CD4-positive, alpha-beta T cell treated with Interleukin-2 at 100 ng/mL for 4 hours (primary cell): ENCODE measurements around the gene SMG6.
"Not testable (repeated sequence)": the region's sequence is repeated elsewhere in the genome, so short reads cannot be mapped to it uniquely, and the experiment has no call there.

Source experiments
- DNase-seq: peaks from one replicate; pipeline ENCODE4 v3.0.0-alpha.2; 2020; ENCODE audit warnings: low spot score

Gene SMG6

GRCh38 chr17:2263183-2264066 lies 40.2 kb downstream of the SMG6 start:
- DNase-seq = no peak

- no peak for DNase-seq
These were observed 41.4 kb downstream of the SMG6 start for GRCh38 chr17:2262135-2262587.

- peak; percentile 54 for DNase-seq
These were observed 43.6 kb downstream of the SMG6 start for GRCh38 chr17:2259769-2260536.

DNA sequence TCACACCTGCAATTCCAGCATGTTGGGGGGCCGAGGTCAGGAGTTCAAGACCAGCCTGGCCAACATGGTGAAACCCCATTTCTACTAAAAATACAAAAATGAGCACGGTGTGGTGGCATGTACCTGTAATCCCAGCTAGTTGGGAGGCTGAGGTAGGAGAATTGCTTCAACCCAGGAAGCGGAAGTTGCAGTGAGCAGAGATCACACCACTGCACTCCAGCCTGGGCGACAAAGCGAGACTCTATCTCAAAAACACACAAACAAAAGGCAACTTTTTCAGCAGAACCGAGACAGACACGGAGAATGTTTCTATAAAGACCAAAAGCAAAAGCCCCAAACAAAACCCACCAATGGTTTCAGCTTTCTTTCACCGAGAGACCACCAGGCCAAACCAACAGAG lies 44.8 kb downstream of the SMG6 start:
- not testable (repeated sequence) for DNase-seq

DNA sequence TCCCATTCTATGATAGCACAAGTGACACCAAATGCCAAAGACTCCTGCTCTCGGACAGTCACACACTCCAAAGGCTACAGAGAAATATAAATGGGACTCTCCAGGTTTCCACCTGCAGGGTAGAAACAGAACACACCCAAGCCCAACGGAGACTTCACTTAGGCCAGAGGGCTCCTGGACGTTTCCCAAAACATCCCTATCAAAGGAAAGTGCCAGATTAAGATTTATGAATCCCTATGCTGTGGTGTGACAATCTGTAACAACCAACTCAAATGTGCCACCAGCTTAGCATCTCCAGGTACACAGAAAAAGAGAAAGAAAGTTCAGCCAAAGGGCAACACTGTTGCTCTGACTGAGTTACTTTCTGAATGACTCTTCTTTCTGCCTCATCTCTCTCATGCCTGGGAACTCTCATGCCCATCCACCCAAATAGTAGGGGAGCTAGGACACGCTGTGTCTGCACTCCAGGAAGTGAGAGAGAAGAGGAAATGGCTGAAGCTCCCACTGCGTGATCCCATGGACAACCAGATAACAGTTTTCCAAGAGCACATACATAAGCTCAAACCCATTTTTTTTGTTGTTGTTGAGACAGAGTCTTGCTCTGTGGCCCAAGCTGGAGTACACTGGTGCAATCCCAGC lies 49.7 kb downstream of the SMG6 start:
- DNase-seq = no peak

DNA sequence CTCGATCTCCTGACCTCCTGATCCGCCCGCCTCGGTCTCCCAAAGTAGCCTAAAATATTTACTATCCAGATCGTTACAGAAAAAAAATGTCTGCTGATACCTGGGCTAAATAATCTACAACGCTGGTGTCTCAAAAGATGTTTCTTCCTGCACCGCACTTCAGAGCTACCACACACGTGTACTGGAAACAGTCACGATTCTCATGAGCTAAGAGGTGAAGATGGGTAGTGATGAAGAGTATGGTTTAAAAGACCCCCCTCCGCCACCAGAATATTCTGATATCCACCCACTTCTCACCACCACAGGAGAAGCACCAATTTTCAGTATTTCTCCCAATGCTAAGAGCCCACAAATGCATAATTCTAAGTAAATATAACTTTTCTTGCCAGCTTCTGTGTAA lies 50.2 kb downstream of the SMG6 start:
- no peak for DNase-seq

DNA sequence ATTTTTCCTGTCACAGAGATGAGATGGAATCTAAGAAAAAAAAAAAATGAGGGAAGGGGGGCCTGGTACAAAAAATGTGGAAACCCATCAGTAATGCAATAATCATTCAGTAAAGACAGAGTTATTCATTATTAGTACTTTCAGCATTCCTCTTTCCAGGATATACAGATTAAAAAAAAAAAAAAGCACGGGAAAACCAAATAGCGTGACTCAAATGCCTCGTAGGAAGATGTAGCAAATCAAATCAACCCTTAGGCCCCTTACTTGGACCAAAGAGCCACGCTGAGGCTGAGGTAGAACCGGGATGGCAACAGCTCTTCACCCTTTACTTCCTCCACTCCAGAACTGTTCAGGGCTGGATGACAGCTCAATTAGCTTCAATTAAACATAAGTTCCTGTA lies 52.5 kb downstream of the SMG6 start:
- no peak for DNase-seq

DNA sequence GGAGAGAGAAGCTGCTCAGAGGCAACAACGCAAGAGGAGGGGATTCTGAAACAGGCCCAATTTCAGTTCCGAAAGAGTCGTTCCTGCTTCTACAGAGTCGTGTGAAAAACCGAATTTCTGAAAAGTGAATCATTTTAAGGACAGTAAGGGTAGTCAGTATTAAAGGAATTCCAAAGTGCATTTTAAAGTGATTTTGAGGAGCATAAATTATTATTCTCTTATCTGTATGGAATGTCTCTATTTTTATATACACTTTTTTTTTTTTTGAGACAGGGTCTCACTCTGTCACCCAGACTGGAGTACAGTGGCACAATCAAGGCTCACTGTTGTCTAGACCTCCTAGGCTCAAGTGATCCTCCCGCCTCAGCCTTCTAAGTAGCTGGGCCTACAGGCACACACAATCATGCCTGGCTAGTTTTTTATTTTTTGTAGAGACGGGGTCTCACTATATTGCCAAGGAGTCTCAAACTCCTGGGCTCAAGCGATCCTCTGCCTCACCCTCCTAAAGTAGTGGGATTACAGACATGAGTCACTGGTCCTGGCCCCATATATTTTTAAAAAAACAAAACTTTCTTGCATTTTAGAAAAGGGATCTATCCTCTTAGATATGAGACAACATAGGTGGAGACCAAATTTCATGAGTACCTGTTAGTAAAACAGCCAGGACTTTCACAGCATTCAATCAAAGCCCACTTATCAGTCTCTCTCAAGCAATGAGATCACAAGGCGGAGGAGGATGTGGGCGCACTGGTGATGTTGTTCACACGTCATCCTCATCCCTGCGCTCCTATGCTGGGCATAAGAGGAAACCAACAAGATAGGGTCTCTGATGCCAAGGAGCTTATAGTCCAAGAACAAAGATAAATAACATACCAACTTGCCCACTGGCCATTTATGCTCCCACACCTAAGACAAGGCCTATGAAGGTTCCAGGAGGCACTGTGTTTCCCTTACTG lies 53.2 kb downstream of the SMG6 start:
- peak; percentile 11 for DNase-seq

GRCh38 chr17:2247005-2247404 lies 56.6 kb downstream of the SMG6 start:
- no peak for DNase-seq

- DNase-seq = peak; percentile 84
These were observed 58.8 kb downstream of the SMG6 start for GRCh38 chr17:2244545-2245525.

- no peak for DNase-seq
These were observed 59.6 kb downstream of the SMG6 start for GRCh38 chr17:2243953-2244352.

- DNase-seq = no peak
These were observed 61.8 kb downstream of the SMG6 start for GRCh38 chr17:2241823-2242222.

DNA sequence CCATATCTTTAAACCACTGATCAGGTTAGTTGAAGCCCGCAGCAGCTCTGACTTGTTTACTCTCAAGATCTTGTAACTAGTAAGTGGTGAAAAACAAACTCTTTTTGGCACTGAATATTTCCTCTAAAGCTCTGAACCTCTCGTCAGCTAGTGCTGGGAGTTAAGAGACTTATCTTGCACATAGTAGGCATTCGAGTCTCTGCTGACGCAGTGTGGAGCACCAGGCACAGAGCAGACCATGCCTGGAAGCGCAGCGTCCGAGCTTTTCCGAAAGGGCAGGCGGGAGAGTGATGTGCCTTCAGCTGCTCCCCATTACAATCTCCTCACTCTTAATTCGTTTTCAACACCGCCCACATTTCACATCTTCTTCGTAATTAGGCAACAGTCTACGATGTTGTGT lies 63.0 kb downstream of the SMG6 start:
- no peak for DNase-seq

GRCh38 chr17:2239882-2240430 lies 63.6 kb downstream of the SMG6 start:
- peak; percentile 52 for DNase-seq

DNA sequence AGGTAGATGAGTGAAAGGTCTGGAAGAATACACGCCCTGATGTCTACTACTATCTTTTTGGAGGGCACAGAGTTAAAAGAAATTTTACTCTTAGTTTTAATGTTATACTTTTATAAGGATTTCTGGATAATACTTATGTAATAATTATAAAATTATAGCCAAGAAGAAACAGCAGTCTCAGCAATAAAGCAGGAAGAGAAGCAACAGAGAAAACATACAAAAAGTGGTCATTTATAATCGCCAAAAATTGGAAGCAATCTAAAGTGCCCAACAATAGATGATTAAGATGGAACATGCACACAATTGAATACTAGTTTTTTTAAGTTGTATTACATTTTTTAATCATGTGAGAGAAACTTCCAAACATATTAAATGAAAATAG lies 64.4 kb downstream of the SMG6 start:
- DNase-seq = no peak

DNA sequence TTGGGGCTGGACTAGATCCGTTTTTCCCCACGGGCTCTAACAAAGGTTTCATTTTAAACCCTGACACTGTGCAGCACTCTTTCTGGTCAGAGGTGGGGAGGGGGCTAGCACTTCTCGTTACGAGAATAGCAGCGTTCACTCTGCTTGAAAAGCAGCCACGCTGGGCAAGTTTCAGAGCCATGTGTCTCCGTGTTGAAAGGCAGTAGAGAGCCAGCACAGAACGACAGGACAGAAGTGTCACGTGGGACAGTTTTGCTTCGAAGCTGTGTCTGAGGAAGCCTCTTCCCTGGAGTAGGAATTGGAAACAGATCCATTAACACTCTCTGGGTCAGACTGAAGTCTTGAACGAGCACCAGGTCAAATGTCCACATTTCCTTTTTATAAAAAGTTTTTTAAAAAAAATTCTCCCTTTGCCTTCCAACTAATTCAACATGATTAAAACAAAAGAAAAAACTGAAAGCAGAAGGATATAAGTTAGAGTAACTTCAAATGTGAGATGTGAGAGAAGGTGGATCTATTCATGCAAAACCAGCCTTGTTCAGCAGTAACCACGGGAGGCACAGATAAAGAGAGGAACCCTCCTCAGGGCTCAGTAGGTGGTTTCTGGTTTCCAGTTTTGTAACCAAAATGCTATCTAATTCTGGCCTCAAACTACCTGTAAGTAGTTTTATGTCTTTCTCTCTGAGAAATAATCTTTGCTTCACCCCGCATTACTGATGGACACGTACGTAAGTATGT lies 65.0 kb downstream of the SMG6 start:
- no peak for DNase-seq

- DNase-seq = no peak
These were observed 65.6 kb downstream of the SMG6 start for GRCh38 chr17:2237950-2238349.

DNA sequence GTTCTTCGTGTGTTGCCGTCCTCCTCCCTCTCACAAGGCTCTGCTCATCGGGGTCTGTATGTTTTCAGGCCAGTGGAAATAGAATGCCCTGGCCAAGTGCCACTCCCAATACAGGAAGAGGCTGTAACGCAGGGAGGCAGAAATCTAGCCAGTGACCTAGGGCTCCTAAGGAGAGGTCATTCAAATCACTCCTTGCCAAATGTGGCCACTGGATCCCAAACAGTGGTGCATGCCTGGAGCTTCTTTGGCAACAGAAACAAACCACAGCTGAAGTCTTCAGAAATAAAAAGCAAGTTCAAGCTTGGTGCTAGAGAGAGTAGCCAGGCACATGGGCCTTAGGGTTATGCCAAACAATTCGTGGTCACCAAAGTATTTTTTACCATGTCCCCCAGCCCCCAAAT lies 66.1 kb downstream of the SMG6 start:
- no peak for DNase-seq

DNA sequence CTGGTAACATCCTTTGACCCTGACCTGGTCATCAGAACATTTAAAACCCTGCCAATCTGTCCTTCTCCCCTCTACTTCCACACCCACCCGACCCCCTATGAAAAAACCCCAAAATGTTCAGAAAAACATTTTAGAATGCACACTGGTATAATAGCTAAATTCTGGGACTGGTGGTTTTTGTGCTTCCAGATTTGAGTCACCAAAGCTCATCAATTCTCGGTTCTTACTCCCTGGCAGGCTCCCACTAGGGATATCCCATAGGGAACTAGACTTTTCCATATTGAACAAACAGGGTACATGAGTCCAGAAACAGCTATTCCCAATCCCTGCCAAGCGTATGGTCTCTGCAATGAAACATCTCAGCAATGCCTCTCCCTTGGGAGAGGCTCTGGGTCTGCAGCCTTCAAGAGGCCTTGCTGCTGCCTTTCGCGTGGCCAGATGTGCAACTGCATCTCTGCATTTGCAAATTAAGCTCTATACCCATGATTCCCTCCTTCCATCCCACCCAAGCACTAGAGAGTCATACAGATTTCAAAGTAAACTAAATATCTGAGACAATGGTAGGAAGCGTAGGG lies 67.7 kb downstream of the SMG6 start:
- DNase-seq = no peak
